ENCODE results near the gene DGCR8.

Gene DGCR8

GRCh38 chr22:20131859-20132685 lies 52.0 kb downstream of the DGCR8 start:
- Mint-ChIP-seq H3K4me3 (peak overlapping the region; percentile 79), H3K27me3 (no peaks in the 10 kb centered on the region), H3K27ac (no peak overlapping the region), H3K36me3 (peaks cover 2% of the 10 kb centered on the region), H3K4me1 (peaks cover 19% of the 10 kb centered on the region), H3K9me3 (no peaks in the 10 kb centered on the region)
- peak in 1 of 2 donors; percentile 38 for DNase-seq (ENCODE audit: low spot score in 2 of 2)
- ATAC-seq (ENCODE audit: low read depth), result peak; percentile 2

DNA sequence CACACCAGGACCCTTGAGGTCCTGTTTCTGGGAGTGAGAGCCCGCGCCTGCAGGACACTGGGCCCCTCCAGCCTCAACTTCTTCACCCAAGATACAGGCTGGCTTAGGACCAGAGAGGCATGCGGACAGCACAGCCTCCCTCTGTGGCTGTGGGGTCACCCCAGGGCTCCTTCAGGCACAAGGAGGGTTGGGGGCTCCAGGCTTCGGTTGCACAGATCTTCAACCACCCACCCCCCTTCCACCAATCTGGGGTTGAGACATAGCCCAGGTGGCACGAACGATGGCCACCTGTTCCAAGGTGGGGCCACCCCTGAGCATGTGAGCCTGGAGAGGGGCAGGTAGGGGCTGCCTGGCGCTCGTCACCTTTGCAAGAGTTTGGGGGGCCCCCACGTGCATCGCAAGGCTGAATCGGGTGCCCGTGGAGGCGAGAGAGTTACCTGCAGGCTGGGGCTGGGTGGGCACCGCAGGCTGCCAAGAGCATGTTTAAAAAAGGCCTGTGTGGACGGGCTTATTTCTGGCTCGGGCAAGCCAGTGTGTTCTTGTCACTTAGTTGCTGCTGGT lies 52.7 kb downstream of the DGCR8 start:
- Mint-ChIP-seq H3K4me3 (peak overlapping the region; percentile 77), H3K27me3 (no peaks in the 10 kb centered on the region), H3K4me1 (peaks cover 22% of the 10 kb centered on the region), H3K9me3 (no peaks in the 10 kb centered on the region), H3K36me3 (no peaks in the 10 kb centered on the region), H3K27ac (no peak overlapping the region)
- DNase-seq (ENCODE audit: low spot score in 2 of 2) (no peak), ATAC-seq (ENCODE audit: low read depth) (no peak)

DNA sequence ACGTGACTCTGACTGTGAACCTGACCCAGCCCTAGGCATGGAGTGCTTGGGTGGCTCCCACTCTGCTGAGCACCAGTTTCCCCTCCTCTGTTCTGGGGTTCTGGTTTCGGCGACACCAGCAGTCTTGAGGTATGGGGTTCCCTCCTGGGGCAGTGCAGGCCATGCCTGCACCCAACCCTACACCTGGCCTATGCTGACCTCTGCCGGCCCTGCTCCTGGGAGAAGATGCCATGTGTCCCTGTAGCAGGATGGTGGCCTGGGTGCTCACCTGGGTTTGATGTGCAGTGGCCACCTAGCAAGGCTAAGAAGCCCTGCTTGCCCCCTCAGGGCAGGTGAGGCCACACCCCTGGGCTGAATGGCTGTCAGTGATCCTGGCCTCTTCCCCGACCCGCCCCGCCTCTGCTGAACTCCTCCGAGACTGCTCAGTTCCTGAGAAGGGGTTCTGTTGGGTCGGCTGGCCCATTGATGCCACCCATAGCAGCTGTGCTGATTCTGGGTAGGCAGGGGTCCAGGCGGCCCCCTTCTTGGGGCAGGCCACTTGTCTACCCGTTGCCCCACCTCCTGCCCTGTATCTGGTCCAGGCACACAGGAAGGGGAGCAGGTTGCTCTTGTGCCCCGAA lies 54.0 kb downstream of the DGCR8 start:
- Mint-ChIP-seq H3K36me3 (no peaks in the 10 kb centered on the region), H3K9me3 (no peaks in the 10 kb centered on the region), H3K27ac (no peak overlapping the region), H3K27me3 (no peaks in the 10 kb centered on the region), H3K4me1 (peaks cover 22% of the 10 kb centered on the region), H3K4me3 (peak overlapping the region; percentile 71)
- ATAC-seq (ENCODE audit: low read depth) (no peak), DNase-seq (ENCODE audit: low spot score in 2 of 2) (no peak)

GRCh38 chr22:20135265-20135664 lies 55.2 kb downstream of the DGCR8 start:
- H3K36me3 Mint-ChIP-seq, result peaks cover 7% of the 10 kb centered on the region
- no peaks in the 10 kb centered on the region for H3K27me3 Mint-ChIP-seq
- H3K27ac Mint-ChIP-seq, result no peak overlapping the region
- H3K4me1 Mint-ChIP-seq, result peaks cover 22% of the 10 kb centered on the region
- H3K4me3 Mint-ChIP-seq, result no peak overlapping the region
- ATAC-seq (ENCODE audit: low read depth), result no peak
- H3K9me3 Mint-ChIP-seq, result no peaks in the 10 kb centered on the region
- DNase-seq (ENCODE audit: low spot score in 2 of 2), result no peak

GRCh38 chr22:20135806-20136602 lies 56.0 kb downstream of the DGCR8 start:
- no peak overlapping the region for H3K27ac Mint-ChIP-seq
- H3K4me3 Mint-ChIP-seq, result no peak overlapping the region

GRCh38 chr22:20136603-20136873 lies 56.5 kb downstream of the DGCR8 start:
- H3K27ac Mint-ChIP-seq, result no peak overlapping the region
- H3K4me3 Mint-ChIP-seq, result no peak overlapping the region
- peaks cover 20% of the 10 kb centered on the region for H3K4me1 Mint-ChIP-seq
- no peaks in the 10 kb centered on the region for H3K27me3 Mint-ChIP-seq
- H3K9me3 Mint-ChIP-seq, result no peaks in the 10 kb centered on the region
- ATAC-seq (ENCODE audit: low read depth), result no peak
- peaks cover 7% of the 10 kb centered on the region for H3K36me3 Mint-ChIP-seq
- no peak for DNase-seq (ENCODE audit: low spot score in 2 of 2)

More at GRCh38 chr22:20135806-20136602, 56.0 kb downstream of the DGCR8 start:
- H3K9me3 Mint-ChIP-seq, result no peaks in the 10 kb centered on the region
- peaks cover 20% of the 10 kb centered on the region for H3K4me1 Mint-ChIP-seq
- ATAC-seq (ENCODE audit: low read depth) (no peak), DNase-seq (ENCODE audit: low spot score in 2 of 2) (no peak)
- H3K27me3 Mint-ChIP-seq, result no peaks in the 10 kb centered on the region
- H3K36me3 Mint-ChIP-seq, result peaks cover 7% of the 10 kb centered on the region

- H3K27ac Mint-ChIP-seq, result no peak overlapping the region
- no peaks in the 10 kb centered on the region for H3K9me3 Mint-ChIP-seq
- H3K4me3 Mint-ChIP-seq, result no peak overlapping the region
- peaks cover 7% of the 10 kb centered on the region for H3K36me3 Mint-ChIP-seq
- DNase-seq (ENCODE audit: low spot score in 2 of 2) (no peak), ATAC-seq (ENCODE audit: low read depth) (no peak)
- peaks cover 20% of the 10 kb centered on the region for H3K4me1 Mint-ChIP-seq
- H3K27me3 Mint-ChIP-seq, result no peaks in the 10 kb centered on the region
Observed at GRCh38 chr22:20137113-20137512, 57.1 kb downstream of the DGCR8 start.

- Mint-ChIP-seq H3K27me3 (no peaks in the 10 kb centered on the region), H3K27ac (no peak overlapping the region), H3K4me3 (no peak overlapping the region), H3K36me3 (peaks cover 7% of the 10 kb centered on the region), H3K4me1 (peaks cover 20% of the 10 kb centered on the region), H3K9me3 (no peaks in the 10 kb centered on the region)
- ATAC-seq (ENCODE audit: low read depth) (no peak), DNase-seq (ENCODE audit: low spot score in 2 of 2) (no peak)
Observed at GRCh38 chr22:20137671-20138416, 57.8 kb downstream of the DGCR8 start.

GRCh38 chr22:20138417-20138738 lies 58.3 kb downstream of the DGCR8 start:
- ATAC-seq (ENCODE audit: low read depth) (no peak), DNase-seq (ENCODE audit: low spot score in 2 of 2) (no peak)
- no peaks in the 10 kb centered on the region for H3K27me3 Mint-ChIP-seq

GRCh38 chr22:20138868-20139267 lies 58.8 kb downstream of the DGCR8 start:
- Mint-ChIP-seq H3K4me3 (no peak overlapping the region), H3K9me3 (no peaks in the 10 kb centered on the region), H3K27me3 (no peaks in the 10 kb centered on the region), H3K27ac (no peak overlapping the region), H3K4me1 (peaks cover 17% of the 10 kb centered on the region), H3K36me3 (peaks cover 7% of the 10 kb centered on the region)
- ATAC-seq (ENCODE audit: low read depth) (no peak), DNase-seq (ENCODE audit: low spot score in 2 of 2) (no peak)

More at GRCh38 chr22:20138417-20138738, 58.3 kb downstream of the DGCR8 start:
- Mint-ChIP-seq H3K9me3 (no peaks in the 10 kb centered on the region), H3K36me3 (peaks cover 7% of the 10 kb centered on the region), H3K4me3 (no peak overlapping the region), H3K4me1 (peaks cover 20% of the 10 kb centered on the region), H3K27ac (no peak overlapping the region)

DNA sequence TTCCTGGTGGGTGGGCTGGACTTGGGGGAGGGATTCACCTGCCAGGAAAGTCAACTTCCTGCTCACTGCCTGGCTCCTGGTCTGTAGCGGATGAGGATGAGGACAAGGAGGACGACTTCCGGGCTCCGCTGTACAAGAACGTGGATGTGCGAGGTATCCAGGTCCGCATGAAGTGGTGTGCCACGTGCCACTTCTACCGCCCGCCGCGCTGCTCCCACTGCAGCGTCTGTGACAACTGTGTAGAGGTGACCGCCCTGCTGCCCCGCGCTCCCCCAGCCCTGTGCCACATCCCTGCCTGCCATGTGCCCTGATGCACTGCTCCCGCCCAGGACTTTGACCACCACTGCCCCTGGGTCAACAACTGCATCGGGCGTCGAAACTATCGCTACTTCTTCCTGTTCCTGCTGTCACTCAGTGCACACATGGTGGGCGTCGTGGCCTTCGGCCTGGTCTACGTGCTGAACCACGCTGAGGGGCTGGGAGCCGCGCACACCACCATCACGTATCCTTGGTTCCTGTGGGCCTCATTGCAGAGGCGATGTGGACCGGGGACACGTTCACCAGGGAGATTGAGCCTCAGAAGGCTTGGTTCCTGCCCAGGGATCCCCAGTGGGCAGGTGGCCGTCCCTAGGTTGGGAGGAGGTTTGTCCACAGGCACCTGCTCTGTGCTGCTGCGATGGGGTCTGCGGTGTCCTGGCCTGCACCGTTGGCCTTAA lies 59.5 kb downstream of the DGCR8 start:
- no peak for ATAC-seq (ENCODE audit: low read depth)
- H3K4me1 Mint-ChIP-seq, result peaks cover 17% of the 10 kb centered on the region
- no peak overlapping the region for H3K27ac Mint-ChIP-seq

GRCh38 chr22:20140107-20140445 lies 60.0 kb downstream of the DGCR8 start:
- no peaks in the 10 kb centered on the region for H3K9me3 Mint-ChIP-seq
- no peak for ATAC-seq (ENCODE audit: low read depth)
- peaks cover 7% of the 10 kb centered on the region for H3K36me3 Mint-ChIP-seq
- DNase-seq (ENCODE audit: low spot score in 2 of 2), result no peak
- peaks cover 16% of the 10 kb centered on the region for H3K4me1 Mint-ChIP-seq
- no peak overlapping the region for H3K4me3 Mint-ChIP-seq
- H3K27me3 Mint-ChIP-seq, result no peaks in the 10 kb centered on the region
- H3K27ac Mint-ChIP-seq, result no peak overlapping the region

More for the DNA sequence above, 59.5 kb downstream of the DGCR8 start:
- no peak overlapping the region for H3K4me3 Mint-ChIP-seq
- no peaks in the 10 kb centered on the region for H3K9me3 Mint-ChIP-seq
- H3K27me3 Mint-ChIP-seq, result no peaks in the 10 kb centered on the region
- peaks cover 7% of the 10 kb centered on the region for H3K36me3 Mint-ChIP-seq
- no peak for DNase-seq (ENCODE audit: low spot score in 2 of 2)

DNA sequence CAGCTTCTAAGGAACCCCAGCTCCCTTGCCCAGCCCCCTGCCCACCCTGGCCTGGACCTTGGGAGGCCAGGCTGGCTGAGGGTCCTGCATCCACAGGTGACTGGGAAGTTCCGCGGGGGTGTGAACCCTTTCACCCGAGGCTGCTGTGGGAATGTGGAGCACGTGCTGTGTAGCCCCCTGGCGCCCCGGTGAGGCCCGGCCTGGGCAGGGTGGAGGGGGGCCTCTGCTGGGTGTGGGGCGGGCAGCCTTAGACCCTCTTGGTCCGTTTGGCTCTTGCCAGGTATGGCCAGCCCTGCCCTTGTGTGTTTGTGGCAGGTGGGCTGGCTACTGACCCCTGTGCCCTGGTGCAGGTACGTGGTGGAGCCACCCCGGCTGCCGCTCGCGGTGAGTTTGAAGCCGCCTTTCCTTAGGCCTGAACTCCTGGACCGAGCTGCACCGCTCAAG lies 60.5 kb downstream of the DGCR8 start:
- DNase-seq (ENCODE audit: low spot score in 2 of 2) (no peak), ATAC-seq (ENCODE audit: low read depth) (no peak)
- H3K4me3 Mint-ChIP-seq, result no peak overlapping the region
- H3K27me3 Mint-ChIP-seq, result no peaks in the 10 kb centered on the region
- H3K4me1 Mint-ChIP-seq, result peaks cover 12% of the 10 kb centered on the region
- no peaks in the 10 kb centered on the region for H3K9me3 Mint-ChIP-seq
- H3K36me3 Mint-ChIP-seq, result peaks cover 9% of the 10 kb centered on the region
- H3K27ac Mint-ChIP-seq, result no peak overlapping the region

Data from memory B cell (primary cell).